Measurements from ENCODE around the gene APAF1.

The APAF1 gene

DNA sequence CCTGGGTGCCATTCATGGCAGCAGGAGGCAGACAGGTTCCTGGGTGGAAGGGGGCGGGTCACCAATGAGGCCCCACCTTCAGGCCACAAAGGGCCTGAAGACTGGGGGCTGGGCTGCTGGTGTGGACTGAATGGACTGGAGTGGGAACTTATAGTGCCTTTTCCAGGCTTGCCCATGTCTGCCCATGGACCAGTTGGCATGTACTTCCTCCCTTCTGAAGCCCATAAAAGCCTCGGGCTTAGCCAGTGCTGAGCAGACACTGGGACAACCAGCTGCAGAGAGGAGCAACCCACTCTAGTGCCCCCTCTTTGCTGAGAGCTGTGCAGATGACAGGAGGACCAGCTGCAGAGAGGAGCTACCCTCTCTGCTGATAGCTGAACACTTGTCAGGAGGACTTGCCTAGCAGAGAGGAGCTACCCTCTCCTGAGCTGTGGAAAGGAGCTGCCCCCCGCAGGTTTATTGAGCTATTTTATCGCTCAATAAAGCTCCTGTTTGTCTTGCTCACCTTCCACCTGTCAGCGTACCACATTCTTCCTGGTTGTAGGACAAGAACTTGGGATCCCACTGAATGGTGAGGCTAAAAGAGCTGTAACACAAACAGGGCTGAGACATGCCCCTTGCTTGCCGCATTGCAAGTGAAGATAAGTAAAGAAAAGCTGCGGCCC lies 34.0 kb downstream of the APAF1 start:
- DNase-seq (no peak), ATAC-seq (replicated peaks) (no peak)
- Mint-ChIP-seq H3K4me1 (ENCODE audit: low read depth in 2 of 2) (no peaks in the 10 kb centered on the region), H3K27me3 (no peaks in the 10 kb centered on the region), H3K36me3 (ENCODE audit: insufficient read depth) (peaks cover 63% of the 10 kb centered on the region), H3K9me3 (no peaks in the 10 kb centered on the region), H3K27ac (no peak overlapping the region), H3K4me3 (no peak overlapping the region)

DNA sequence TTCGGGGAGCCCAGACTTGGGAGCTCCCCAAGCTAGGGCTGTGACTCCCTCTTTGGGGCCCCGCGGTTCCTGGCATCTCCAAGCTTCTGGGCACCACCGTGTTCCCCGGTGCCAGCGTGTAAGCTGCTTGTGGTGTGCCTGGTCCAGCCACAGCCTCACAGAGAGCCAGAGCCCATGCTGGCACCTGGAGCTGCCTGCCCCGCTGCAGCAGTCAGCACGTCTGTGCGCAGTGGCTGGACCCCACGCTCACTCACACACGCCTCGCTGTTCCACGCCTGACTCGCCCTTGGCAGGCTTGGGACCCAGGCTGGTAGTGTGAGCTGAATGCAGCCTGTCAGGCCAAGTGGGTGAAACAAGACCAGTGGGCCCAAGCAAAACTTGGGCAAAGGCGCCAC lies 34.5 kb downstream of the APAF1 start:
- ATAC-seq (replicated peaks) (no peak), DNase-seq (no peak)
- no peaks in the 10 kb centered on the region for H3K27me3 Mint-ChIP-seq
- peaks cover 62% of the 10 kb centered on the region for H3K36me3 Mint-ChIP-seq (ENCODE audit: insufficient read depth)
- H3K4me3 Mint-ChIP-seq, result no peak overlapping the region
- no peak overlapping the region for H3K27ac Mint-ChIP-seq
- H3K9me3 Mint-ChIP-seq, result no peaks in the 10 kb centered on the region
- H3K4me1 Mint-ChIP-seq (ENCODE audit: low read depth in 2 of 2), result no peaks in the 10 kb centered on the region

- no peaks in the 10 kb centered on the region for H3K4me1 Mint-ChIP-seq (ENCODE audit: low read depth in 2 of 2)
- ATAC-seq (replicated peaks) (no peak), DNase-seq (no peak)
- H3K9me3 Mint-ChIP-seq, result no peaks in the 10 kb centered on the region
- H3K27me3 Mint-ChIP-seq, result no peaks in the 10 kb centered on the region
- H3K4me3 Mint-ChIP-seq, result no peak overlapping the region
- H3K36me3 Mint-ChIP-seq (ENCODE audit: insufficient read depth), result peaks cover 76% of the 10 kb centered on the region
- peak overlapping the region in 1 of 2 donors; percentile 75 for H3K27ac Mint-ChIP-seq
These were observed 39.1 kb downstream of the APAF1 start for GRCh38 chr12:98684199-98684598.

GRCh38 chr12:98686603-98687002 lies 41.5 kb downstream of the APAF1 start:
- Mint-ChIP-seq H3K9me3 (no peaks in the 10 kb centered on the region), H3K27me3 (no peaks in the 10 kb centered on the region), H3K36me3 (ENCODE audit: insufficient read depth) (peaks cover 63% of the 10 kb centered on the region), H3K4me1 (ENCODE audit: low read depth in 2 of 2) (no peaks in the 10 kb centered on the region), H3K4me3 (no peak overlapping the region), H3K27ac (no peak overlapping the region)
- DNase-seq (no peak), ATAC-seq (replicated peaks) (no peak)

- no peak for ATAC-seq (replicated peaks)
- DNase-seq, result no peak
- Mint-ChIP-seq H3K27ac (peak overlapping the region; percentile 1), H3K27me3 (no peaks in the 10 kb centered on the region), H3K4me1 (ENCODE audit: low read depth in 2 of 2) (peaks cover 6 to 8% of the 10 kb centered on the region in 2 donors), H3K36me3 (ENCODE audit: insufficient read depth) (peaks cover 46% of the 10 kb centered on the region), H3K9me3 (no peaks in the 10 kb centered on the region), H3K4me3 (no peak overlapping the region)
These were observed 46.3 kb downstream of the APAF1 start for GRCh38 chr12:98691351-98691750.

DNA sequence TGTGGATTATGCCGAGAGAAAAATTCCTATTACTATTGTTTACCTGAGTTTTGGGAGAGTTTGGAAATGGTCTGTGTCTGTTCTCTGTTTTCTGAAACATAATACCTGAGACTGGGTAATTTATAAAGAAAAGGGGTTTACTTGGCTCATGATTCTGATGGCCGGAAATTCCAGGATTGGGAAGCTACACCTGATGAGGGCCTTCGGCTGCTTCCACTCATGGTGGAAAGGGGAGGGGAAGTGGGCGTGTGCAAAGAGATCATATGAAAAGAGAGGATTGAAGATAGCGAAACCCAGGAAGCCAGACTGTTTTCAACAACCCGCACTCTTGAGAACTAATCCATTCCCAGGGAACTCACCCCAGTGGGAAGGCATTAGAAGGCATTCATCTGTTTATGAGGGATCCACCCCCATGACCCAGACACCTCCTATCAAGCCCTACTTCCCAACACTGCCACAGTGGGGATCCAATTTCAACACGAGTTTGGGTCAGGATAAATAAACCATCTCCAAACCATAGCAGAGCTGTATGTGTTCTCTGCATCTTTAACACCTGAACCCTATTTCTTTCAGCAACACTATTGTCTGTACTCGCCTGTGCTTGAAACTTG lies 51.1 kb downstream of the APAF1 start:
- Mint-ChIP-seq H3K4me3 (no peak overlapping the region), H3K27me3 (no peaks in the 10 kb centered on the region), H3K4me1 (ENCODE audit: low read depth in 2 of 2) (peaks cover 12 to 16% of the 10 kb centered on the region in 2 donors), H3K27ac (peak overlapping the region in 1 of 2 donors; percentile 18), H3K36me3 (ENCODE audit: insufficient read depth) (peaks cover 44% of the 10 kb centered on the region), H3K9me3 (no peaks in the 10 kb centered on the region)
- ATAC-seq (replicated peaks), result no peak
- no peak for DNase-seq

DNA sequence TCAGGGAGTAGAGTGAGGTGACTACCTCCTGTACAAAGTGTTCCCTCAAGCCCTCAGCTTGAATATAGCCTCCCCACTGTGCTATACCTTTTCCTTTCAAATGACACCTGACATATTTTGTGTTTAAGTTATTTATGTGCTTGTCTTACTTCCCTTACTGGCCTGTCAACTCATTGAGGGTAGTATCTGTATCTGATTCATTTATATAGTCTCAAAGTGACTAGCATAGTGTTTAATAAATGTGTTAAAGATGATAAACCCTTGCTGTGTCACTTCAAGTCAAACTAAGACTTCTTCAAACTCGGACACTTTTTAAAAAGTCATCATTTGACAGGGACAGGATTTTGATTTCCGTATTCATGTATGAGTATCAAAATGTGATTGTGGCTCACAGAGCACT lies 52.1 kb downstream of the APAF1 start:
- H3K36me3 Mint-ChIP-seq (ENCODE audit: insufficient read depth), result peaks cover 46% of the 10 kb centered on the region
- no peak overlapping the region for H3K4me3 Mint-ChIP-seq

DNA sequence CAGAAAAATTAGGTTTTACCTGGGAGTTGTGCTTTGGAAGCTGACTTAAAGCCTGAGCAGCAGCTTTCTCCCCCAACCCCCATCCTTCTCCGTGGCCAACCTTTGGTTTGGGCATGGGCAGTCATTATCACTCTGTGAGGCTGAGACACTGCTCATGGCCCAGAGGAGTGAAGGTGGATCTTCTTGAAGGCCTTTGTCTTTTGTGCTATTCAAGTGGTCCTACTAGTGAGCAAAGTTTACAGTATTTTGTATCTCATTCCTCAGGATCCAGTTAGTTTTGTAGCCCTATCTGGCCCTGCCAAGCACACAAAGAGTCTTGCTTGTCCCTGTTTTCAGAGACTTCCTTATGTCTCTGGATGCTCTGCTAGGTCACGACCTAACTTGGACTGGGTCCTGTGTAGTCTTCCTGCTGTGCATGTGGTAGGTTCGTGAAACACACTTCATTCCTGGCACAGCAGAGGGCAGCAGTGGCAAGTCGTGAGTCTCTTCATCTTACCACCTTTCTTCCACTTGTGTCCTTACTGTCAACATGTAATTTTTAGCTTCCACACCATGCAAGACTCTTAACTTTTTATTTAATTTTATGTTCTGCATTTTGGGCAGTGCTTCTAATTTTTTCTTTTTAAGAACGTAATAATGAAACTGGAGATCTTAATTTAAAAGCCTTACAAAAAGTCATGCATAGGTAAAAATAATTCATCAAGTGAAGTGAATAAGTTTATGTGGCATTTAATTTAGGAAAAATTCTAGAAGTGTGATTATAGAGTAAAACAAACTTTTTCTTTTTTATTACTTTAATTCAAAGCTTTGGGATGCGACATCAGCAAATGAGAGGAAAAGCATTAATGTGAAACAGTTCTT lies 53.7 kb downstream of the APAF1 start:
- DNase-seq (peak in 2 of 3 experiments; percentile 2 to 6), ATAC-seq (replicated peaks) (peak; percentile 85)
- Mint-ChIP-seq H3K27ac (peak overlapping the region; percentile 69 to 79), H3K27me3 (no peaks in the 10 kb centered on the region), H3K4me3 (no peak overlapping the region), H3K4me1 (ENCODE audit: low read depth in 2 of 2) (peaks cover 10 to 16% of the 10 kb centered on the region in 2 donors), H3K36me3 (ENCODE audit: insufficient read depth) (peaks cover 46% of the 10 kb centered on the region), H3K9me3 (no peaks in the 10 kb centered on the region)

More for the DNA sequence above, 52.1 kb downstream of the APAF1 start:
- ATAC-seq (replicated peaks) (no peak), DNase-seq (no peak)
- peaks cover 12 to 16% of the 10 kb centered on the region in 2 donors for H3K4me1 Mint-ChIP-seq (ENCODE audit: low read depth in 2 of 2)
- H3K27me3 Mint-ChIP-seq, result no peaks in the 10 kb centered on the region
- no peaks in the 10 kb centered on the region for H3K9me3 Mint-ChIP-seq
- peak overlapping the region; percentile 2 to 5 for H3K27ac Mint-ChIP-seq

- Mint-ChIP-seq H3K27me3 (no peaks in the 10 kb centered on the region), H3K9me3 (no peaks in the 10 kb centered on the region), H3K36me3 (ENCODE audit: insufficient read depth) (peaks cover 49% of the 10 kb centered on the region), H3K27ac (no peak overlapping the region), H3K4me3 (no peak overlapping the region), H3K4me1 (ENCODE audit: low read depth in 2 of 2) (peaks cover 7 to 11% of the 10 kb centered on the region in 2 donors)
- no peak for DNase-seq
- ATAC-seq (replicated peaks), result no peak
These were observed 54.5 kb downstream of the APAF1 start for GRCh38 chr12:98699586-98699985.

DNA sequence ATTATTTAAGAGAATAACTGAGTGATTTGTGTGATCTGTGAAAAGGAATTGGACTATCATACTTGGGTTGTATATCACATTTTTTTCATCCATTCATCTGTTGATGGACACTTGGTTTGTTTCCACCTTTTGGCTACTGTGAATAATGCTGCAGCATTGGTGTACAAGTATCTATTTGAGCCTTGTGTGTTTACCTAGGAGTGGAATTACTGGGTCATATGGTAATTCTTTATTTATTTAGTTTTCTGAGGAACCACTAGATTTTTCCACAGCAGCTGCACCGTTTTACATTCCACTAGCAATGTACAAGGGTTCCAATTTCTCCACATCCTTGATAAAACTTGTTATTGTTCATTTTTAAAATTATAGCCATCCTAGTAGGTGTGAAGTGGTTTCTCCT lies 56.1 kb downstream of the APAF1 start:
- no peak overlapping the region for H3K4me3 Mint-ChIP-seq
- ATAC-seq (replicated peaks), result no peak
- H3K27ac Mint-ChIP-seq, result no peak overlapping the region
- DNase-seq, result no peak
- H3K4me1 Mint-ChIP-seq (ENCODE audit: low read depth in 2 of 2), result peaks cover 4 to 13% of the 10 kb centered on the region in 2 donors
- H3K9me3 Mint-ChIP-seq, result no peaks in the 10 kb centered on the region
- peaks cover 39% of the 10 kb centered on the region for H3K36me3 Mint-ChIP-seq (ENCODE audit: insufficient read depth)
- H3K27me3 Mint-ChIP-seq, result no peaks in the 10 kb centered on the region

DNA sequence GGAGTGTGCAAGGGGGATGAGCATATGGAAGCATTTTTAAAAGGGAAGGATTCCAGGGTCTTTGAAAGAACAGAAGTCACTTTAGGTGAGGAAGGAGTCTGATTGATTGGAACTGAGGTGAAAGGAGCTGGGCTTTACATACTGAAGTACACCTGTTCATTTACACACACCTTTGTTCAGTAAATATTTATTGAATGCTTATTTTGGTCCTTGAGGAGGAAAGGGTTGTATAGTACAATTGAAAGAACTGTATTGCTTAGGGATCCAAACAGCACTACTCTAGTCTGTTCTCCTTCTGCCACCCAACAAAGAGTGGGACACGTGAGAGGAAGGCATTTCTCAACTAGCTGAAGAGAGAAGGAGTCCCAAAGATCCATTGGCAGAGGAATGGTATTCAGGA lies 63.9 kb downstream of the APAF1 start:
- Mint-ChIP-seq H3K4me3 (no peak overlapping the region), H3K36me3 (ENCODE audit: insufficient read depth) (peaks cover 31% of the 10 kb centered on the region)

DNA sequence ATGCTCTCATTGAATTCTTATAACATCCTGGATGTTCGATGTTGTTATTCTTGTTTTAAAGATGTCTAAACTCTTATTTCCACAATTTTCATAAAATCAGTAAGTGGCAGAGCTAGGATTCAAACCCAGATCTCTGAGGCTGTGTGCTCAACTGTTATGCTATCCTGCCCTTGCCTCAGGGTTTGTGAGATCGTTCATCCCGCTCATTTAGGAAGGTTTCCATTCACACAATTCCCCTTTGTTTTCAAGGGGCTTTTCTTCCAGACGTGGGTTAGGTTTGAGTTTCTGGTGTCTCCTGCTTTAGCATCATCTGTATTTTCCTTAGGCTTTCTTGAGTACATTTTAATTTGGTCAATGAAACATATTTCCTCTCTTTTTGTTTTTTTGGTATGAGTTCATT lies 69.3 kb downstream of the APAF1 start:
- Mint-ChIP-seq H3K27me3 (no peaks in the 10 kb centered on the region), H3K9me3 (no peaks in the 10 kb centered on the region), H3K36me3 (ENCODE audit: insufficient read depth) (peaks cover 36% of the 10 kb centered on the region), H3K4me3 (no peak overlapping the region), H3K27ac (peak overlapping the region in 1 of 2 donors; percentile 38), H3K4me1 (ENCODE audit: low read depth in 2 of 2) (peaks cover 0 to 1% of the 10 kb centered on the region in 2 donors)
- ATAC-seq (replicated peaks) (no peak), DNase-seq (no peak)

More for the DNA sequence above, 63.9 kb downstream of the APAF1 start:
- Mint-ChIP-seq H3K27ac (peak overlapping the region in 1 of 2 donors; percentile 6), H3K9me3 (no peaks in the 10 kb centered on the region), H3K4me1 (ENCODE audit: low read depth in 2 of 2) (peaks cover 2 to 3% of the 10 kb centered on the region in 2 donors), H3K27me3 (no peaks in the 10 kb centered on the region)
- ATAC-seq (replicated peaks) (no peak), DNase-seq (no peak)

DNA sequence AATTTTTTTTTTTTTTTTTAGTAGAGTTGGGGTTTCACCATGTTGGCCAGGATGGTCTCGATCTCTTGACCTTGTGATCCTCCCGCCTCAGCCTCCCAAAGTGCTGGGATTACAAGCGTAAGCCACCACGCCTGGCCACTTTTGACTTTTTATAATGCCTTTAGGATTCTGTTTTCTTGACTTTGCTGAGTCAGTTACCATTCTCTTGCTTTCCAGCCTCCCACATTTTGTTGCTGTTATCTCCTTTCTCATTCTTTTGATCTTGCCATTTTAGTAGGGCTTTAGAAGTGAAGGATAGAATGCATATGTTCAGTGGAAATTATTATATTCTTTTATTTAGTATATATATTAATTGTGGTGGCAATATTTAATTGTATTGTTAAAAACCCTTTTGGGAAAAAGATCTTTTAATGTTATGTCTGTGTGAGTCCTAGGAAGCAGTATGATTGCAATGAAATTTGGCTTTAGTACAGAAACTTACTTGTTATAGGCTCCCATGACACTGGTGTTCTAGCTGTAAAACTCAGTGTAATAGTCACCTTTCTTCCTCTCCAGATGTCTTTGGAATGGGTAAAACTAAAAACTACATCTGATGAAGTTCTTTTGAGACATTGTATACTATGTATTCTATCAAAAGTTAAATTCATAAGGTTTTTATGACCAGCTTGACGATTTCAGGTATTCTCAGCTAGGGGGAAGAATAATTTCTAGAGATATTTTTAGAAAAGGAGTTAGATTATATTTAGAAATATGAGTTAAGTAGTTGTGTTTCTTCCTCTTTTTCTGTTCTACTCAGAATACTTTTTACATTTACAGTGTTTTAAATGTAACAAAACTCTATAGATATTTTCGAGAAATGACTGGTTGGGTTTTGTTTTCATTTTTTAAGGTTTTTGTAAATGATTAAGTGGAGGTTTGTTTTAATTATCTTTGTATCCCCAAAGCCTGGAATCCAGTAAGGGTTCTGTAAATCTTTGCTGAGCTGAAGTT lies 74.7 kb downstream of the APAF1 start:
- Mint-ChIP-seq H3K27ac (no peak overlapping the region), H3K9me3 (no peaks in the 10 kb centered on the region), H3K27me3 (no peaks in the 10 kb centered on the region), H3K36me3 (ENCODE audit: insufficient read depth) (peaks cover 21% of the 10 kb centered on the region), H3K4me3 (no peak overlapping the region), H3K4me1 (ENCODE audit: low read depth in 2 of 2) (peaks cover 2 to 6% of the 10 kb centered on the region in 2 donors)
- ATAC-seq (replicated peaks) (no peak), DNase-seq (no peak)
